H1 (cell line): ENCODE measurements around the gene COL6A3. TPM values are rescaled to one million over a fixed set of nuclear protein-coding genes. Genes with fewer than 3 reads are reported as not detected.

ENCODE experiments used
- CTCF ChIA-PET: fragments of 300-600 bp; sonication (Branson Sonifier 250); formaldehyde crosslinking; loops from one replicate; lab custom pipeline; 2021; ENCODE audit not compliant: partially characterized antibody; lab: Charles Lee
- POLR2A ChIA-PET: fragments of 300-600 bp; sonication (Branson Sonifier 250); formaldehyde crosslinking; loops from one replicate; lab custom pipeline; 2021; ENCODE audit warnings: inconsistent platforms; ENCODE audit not compliant: partially characterized antibody; lab: Charles Lee
- DNase-seq, 2 experiments: peaks; one replicate each; pipeline versions ENCODE4 v3.0.0 to v3.0.0-alpha.2; 2010 to 2022; ENCODE audit warnings: low spot score in 2 of 2, low read depth in 1 of 2, mixed read lengths in 1 of 2
- FAIRE-seq: peaks from 2 replicates; lab custom pipeline; 2011; peaks lifted over from hg19 to GRCh38; lab: Jason Lieb, UNC
- H2AFZ ChIP-seq: 2 replicates; pipeline ENCODE4 v1.8.1; 2012; ENCODE audit warnings: low read length, inconsistent platforms
- H2AK5ac ChIP-seq: 2 replicates; pipeline ENCODE4 v1.6.1; 2013; ENCODE audit warnings: low read depth, low read length
- H2BK120ac ChIP-seq: replicated peaks from 2 replicates; pipeline ENCODE3; 2013; ENCODE audit warnings: low read depth, low read length, inconsistent platforms
- H2BK12ac ChIP-seq: 2 replicates; pipeline ENCODE4 v1.6.1; 2013; ENCODE audit warnings: low read depth, low read length
- H2BK15ac ChIP-seq: 2 replicates; pipeline ENCODE4 v1.6.1; 2013; ENCODE audit warnings: low read length
- H2BK20ac ChIP-seq: 2 replicates; pipeline ENCODE4 v1.6.1; 2013; ENCODE audit warnings: low read length
- H2BK5ac ChIP-seq: 2 replicates; pipeline ENCODE4 v1.6.1; 2013; ENCODE audit warnings: low read depth, low read length
- H3K14ac ChIP-seq: 2 replicates; pipeline ENCODE4 v1.6.1; 2013; ENCODE audit warnings: inconsistent platforms; ENCODE audit not compliant: insufficient read length
- H3K18ac ChIP-seq: 2 replicates; pipeline ENCODE4 v1.6.1; 2013; ENCODE audit warnings: low read length; ENCODE audit errors: extremely low read depth
- H3K23ac ChIP-seq: 2 replicates; pipeline ENCODE4 v1.6.1; 2013; ENCODE audit warnings: inconsistent platforms; ENCODE audit not compliant: insufficient read length
- H3K23me2 ChIP-seq: 2 replicates; pipeline ENCODE4 v1.6.1; 2013; ENCODE audit warnings: low read depth, low read length
- H3K27ac ChIP-seq: 2 replicates; pipeline ENCODE4 v1.6.1; 2011; ENCODE audit warnings: low read depth, low read length, inconsistent platforms
- H3K27me3 ChIP-seq, 4 experiments: replicated peaks in 1 of 4; 1 replicate in 1 of 4; 2 replicates in 3 of 4; pipeline versions ENCODE4 v1.6.1 to v1.8.1; 2011 to 2013; ENCODE audit warnings: low read length in 3 of 4, mild to moderate bottlenecking in 3 of 4, inconsistent platforms in 2 of 4, mixed read lengths in 2 of 4, moderate library complexity in 1 of 4; ENCODE audit not compliant: control insufficient read depth in 3 of 4, insufficient read depth in 3 of 4; ENCODE audit errors: extremely low read depth in 1 of 4
- H3K36me3 ChIP-seq, 4 experiments: 2 replicates each; pipeline versions ENCODE4 v1.6.1 to v1.8.1; 2011 to 2013; ENCODE audit warnings: mild to moderate bottlenecking in 4 of 4, low read length in 3 of 4, moderate library complexity in 2 of 4, control low read depth in 1 of 4, inconsistent platforms in 1 of 4; ENCODE audit not compliant: insufficient read depth in 4 of 4, control insufficient read depth in 2 of 4
- H3K4ac ChIP-seq: replicated peaks from 2 replicates; pipeline ENCODE3; 2013; ENCODE audit warnings: low read length, low read depth, mixed read lengths, inconsistent platforms; ENCODE audit not compliant: insufficient read length
- H3K4me1 ChIP-seq, 4 experiments: replicated peaks in 1 of 4; 1 replicate in 1 of 4; 2 replicates in 3 of 4; pipeline versions ENCODE4 v1.6.1 to v1.8.1; 2011 to 2013; ENCODE audit warnings: low read length in 3 of 4, inconsistent platforms in 2 of 4, mixed read lengths in 1 of 4; ENCODE audit not compliant: insufficient read depth in 4 of 4, control insufficient read depth in 3 of 4
- H3K4me2 ChIP-seq, 2 experiments: 2 replicates each; pipeline versions ENCODE4 v1.6.1 to v1.8.1; 2011 to 2013; ENCODE audit warnings: low read depth in 2 of 2, low read length in 2 of 2, control low read depth in 1 of 2, inconsistent platforms in 1 of 2, mild to moderate bottlenecking in 1 of 2; ENCODE audit not compliant: insufficient read depth in 1 of 2
- H3K4me3 ChIP-seq, 4 experiments: fragments of 200-600, 300-600 bp in 1 of 4; sonication (generic), shearing (Covaris generic), sonication (Bioruptor Twin) in 1 of 4; 2 replicates each; pipeline versions ENCODE4 v1.5.1 to v1.8.1; 2011 to 2016; ENCODE audit warnings: low read length in 4 of 4, low read depth in 3 of 4, control low read depth in 2 of 4, inconsistent platforms in 2 of 4, mild to moderate bottlenecking in 2 of 4, mixed read lengths in 1 of 4, moderate library complexity in 1 of 4; ENCODE audit not compliant: insufficient read depth in 2 of 4; ENCODE audit errors: extremely low read depth in 1 of 4
- H3K56ac ChIP-seq: replicated peaks from 2 replicates; pipeline ENCODE3; 2013; ENCODE audit warnings: low read depth, mild to moderate bottlenecking, mixed read lengths, low read length, inconsistent platforms; ENCODE audit not compliant: insufficient read length
- H3K79me1 ChIP-seq: 2 replicates; pipeline ENCODE4 v1.6.1; 2013; ENCODE audit warnings: low read depth, low read length, control low read depth
- H3K79me2 ChIP-seq, 2 experiments: 2 replicates each; pipeline versions ENCODE4 v1.6.1 to v1.8.1; 2012 to 2013; ENCODE audit warnings: low read length in 2 of 2, mild to moderate bottlenecking in 2 of 2, inconsistent platforms in 1 of 2; ENCODE audit not compliant: insufficient read depth in 2 of 2, control insufficient read depth in 1 of 2
- H3K9ac ChIP-seq, 4 experiments: replicated peaks in 1 of 4; 1 replicate in 1 of 4; 2 replicates in 3 of 4; pipeline versions ENCODE4 v1.6.1 to v1.8.1; 2011 to 2013; ENCODE audit warnings: low read depth in 3 of 4, low read length in 3 of 4, control low read depth in 2 of 4, mild to moderate bottlenecking in 2 of 4, moderate library complexity in 2 of 4, inconsistent platforms in 1 of 4; ENCODE audit errors: extremely low read depth in 1 of 4
- H3K9me3 ChIP-seq, 2 experiments: 2 replicates each; pipeline versions ENCODE4 v1.6.1 to v1.8.1; 2012 to 2013; ENCODE audit warnings: mild to moderate bottlenecking in 2 of 2, moderate library complexity in 2 of 2, control low read depth in 1 of 2, inconsistent platforms in 1 of 2, low read depth in 1 of 2, low read length in 1 of 2, mixed read lengths in 1 of 2; ENCODE audit not compliant: insufficient read depth in 2 of 2
- H4K20me1 ChIP-seq, 2 experiments: replicated peaks in 1 of 2; 2 replicates each; pipeline versions ENCODE3 to v1.8.1; 2011 to 2013; ENCODE audit warnings: inconsistent platforms in 2 of 2, low read length in 2 of 2, mild to moderate bottlenecking in 1 of 2; ENCODE audit not compliant: insufficient read depth in 2 of 2, control insufficient read depth in 1 of 2
- H4K5ac ChIP-seq: 2 replicates; pipeline ENCODE4 v1.6.1; 2013; ENCODE audit warnings: low read length, low read depth, mixed read lengths, inconsistent platforms; ENCODE audit not compliant: insufficient read length
- H4K8ac ChIP-seq: 2 replicates; pipeline ENCODE4 v1.8.0; 2013; ENCODE audit warnings: mild to moderate bottlenecking, moderate library complexity, low read length, inconsistent platforms; ENCODE audit not compliant: insufficient read depth; ENCODE audit errors: extremely low read depth
- H4K91ac ChIP-seq: replicated peaks from 2 replicates; pipeline ENCODE3; 2013; ENCODE audit warnings: low read length, mixed read lengths, inconsistent platforms; ENCODE audit not compliant: insufficient read length
- ATF2 ChIP-seq: IDR thresholded peaks from 2 replicates; pipeline ENCODE4 v1.6.1; 2012; ENCODE audit warnings: low read length, inconsistent platforms
- CTBP2 ChIP-seq: IDR thresholded peaks from 2 replicates; pipeline ENCODE4 v1.7.0; 2011; ENCODE audit warnings: borderline replicate concordance, mild to moderate bottlenecking, moderate library complexity, mixed read lengths, low read length; ENCODE audit not compliant: insufficient read depth, insufficient read length
- EGR1 ChIP-seq: IDR thresholded peaks from 2 replicates; pipeline ENCODE4 v1.6.1; 2011; ENCODE audit warnings: low read depth, low read length, borderline replicate concordance
- FOSL1 ChIP-seq: IDR thresholded peaks from 2 replicates; pipeline ENCODE4 v1.6.1; 2011; ENCODE audit warnings: mild to moderate bottlenecking, low read depth, low read length, moderate library complexity; ENCODE audit not compliant: insufficient read depth
- YY1 ChIP-seq: IDR thresholded peaks from 2 replicates; pipeline ENCODE4 v1.6.1; 2011; ENCODE audit warnings: low read depth, mild to moderate bottlenecking, low read length
- WGBS, 2 experiments: shearing (Covaris generic) in 1 of 2; methylation state at CpG; one replicate each; pipeline versions ENCODE4 v1.1.6 to v1.1.7; 2013 to 2015; ENCODE audit warnings: low lambda C conversion rate in 2 of 2, mixed read lengths in 2 of 2, inconsistent platforms in 1 of 2, low coverage in 1 of 2, missing lambda C conversion rate in 1 of 2; ENCODE audit not compliant: insufficient replicate concordance in 2 of 2, insufficient coverage in 1 of 2, insufficient read length in 1 of 2; ENCODE audit errors: extremely low coverage in 1 of 2, missing lambda C conversion rate in 1 of 2; 5-methylcytosine and 5-hydroxymethylcytosine counted together
- polyA plus RNA-seq, 7 experiments: library from polyadenylated mRNA; depleted of rRNA in 3 of 7; stranded (reverse) in 5 of 7; unstranded in 2 of 7; fragments of >200 nt in 5 of 7; fragments of 200-250 nt in 2 of 7; gene quantifications; 1 replicate in 5 of 7; 2 replicates in 1 of 7; 4 replicates in 1 of 7; pipeline versions ENCODE4 v1.2.1 to v1.2.3, GENCODE V29; 2011 to 2013; ENCODE audit warnings: missing spikeins in 2 of 7, mixed read lengths in 2 of 7
- total RNA-seq: library from RNA; stranded (reverse); fragmentation: NEBNext Ultra II Directional; extraction: Animal tissue kit (Norgen Biotek cat#: 25700); gene quantifications from 2 replicates; pipeline ENCODE4 v1.2.1, GENCODE V29; 2021

COL6A3 gene
- total and polyA plus RNA-seq, 2 of the 8 experiments (the other 6 are each of a cell fraction or from before 2014, with no cell fraction given), result 1.2 to 3.4 TPM

GRCh38 chr2:237391140-237391539 is 22.8 kb downstream of the COL6A3 start:
- Histone ChIP-seq H4K20me1 (no peaks in the 10 kb centered on the region), H3K79me2 (no peaks in the 10 kb centered on the region), H3K27ac (no peak overlapping the region), H3K14ac (no peak overlapping the region), H3K79me1 (no peaks in the 10 kb centered on the region), H3K9me3 (no peaks in the 10 kb centered on the region), H3K23me2 (no peaks in the 10 kb centered on the region), H2BK15ac (no peak overlapping the region), H2BK120ac (no peak overlapping the region), H3K18ac (no peak overlapping the region), H2BK5ac (no peak overlapping the region), H3K4me1 (no peaks in the 10 kb centered on the region), H3K9ac (no peak overlapping the region), H2AK5ac (no peak overlapping the region), H4K91ac (no peak overlapping the region), H2AFZ (no peak overlapping the region), H3K4ac (no peak overlapping the region), H2BK20ac (no peak overlapping the region), H3K4me3 (no peak overlapping the region), H2BK12ac (no peak overlapping the region), H4K8ac (no peak overlapping the region), H3K23ac (no peak overlapping the region), H3K56ac (no peak overlapping the region), H4K5ac (no peak overlapping the region), H3K36me3 (no peaks in the 10 kb centered on the region), H3K4me2 (no peak overlapping the region), H3K27me3 (no peaks in the 10 kb centered on the region)
- DNase-seq (no peak), FAIRE-seq (no peak)
- ChIA-PET CTCF (interaction anchor here (1.3 kb wide), 1 partner anchor 12 kb away, joined by 3 read pairs; no protein-coding TSS in a partner anchor), POLR2A (no interaction called here)
- WGBS, 2 experiments, result 88% methylated on average over 5 of the region's 5 CpGs; no CpG with 5 or more reads in 1 of the 2 experiments
- TF ChIP-seq YY1 (no peak), FOSL1 (no peak), EGR1 (no peak), CTBP2 (no peak), ATF2 (no peak)
